Activated naive CD8-positive, alpha-beta T cell treated with anti-CD3 and anti-CD28 coated beads, Interleukin-2, amount 50 U/mL, for 16 hours (primary cell): ENCODE results near the gene LHFPL6.
"Not testable (repeated sequence)": the region's sequence is repeated elsewhere in the genome, so short reads cannot be mapped to it uniquely, and the experiment has no call there.

Experiments
- DNase-seq: peaks from one replicate; pipeline ENCODE4 v3.0.0-alpha.2; 2020; ENCODE audit warnings: low read depth, low spot score

Gene LHFPL6

DNA sequence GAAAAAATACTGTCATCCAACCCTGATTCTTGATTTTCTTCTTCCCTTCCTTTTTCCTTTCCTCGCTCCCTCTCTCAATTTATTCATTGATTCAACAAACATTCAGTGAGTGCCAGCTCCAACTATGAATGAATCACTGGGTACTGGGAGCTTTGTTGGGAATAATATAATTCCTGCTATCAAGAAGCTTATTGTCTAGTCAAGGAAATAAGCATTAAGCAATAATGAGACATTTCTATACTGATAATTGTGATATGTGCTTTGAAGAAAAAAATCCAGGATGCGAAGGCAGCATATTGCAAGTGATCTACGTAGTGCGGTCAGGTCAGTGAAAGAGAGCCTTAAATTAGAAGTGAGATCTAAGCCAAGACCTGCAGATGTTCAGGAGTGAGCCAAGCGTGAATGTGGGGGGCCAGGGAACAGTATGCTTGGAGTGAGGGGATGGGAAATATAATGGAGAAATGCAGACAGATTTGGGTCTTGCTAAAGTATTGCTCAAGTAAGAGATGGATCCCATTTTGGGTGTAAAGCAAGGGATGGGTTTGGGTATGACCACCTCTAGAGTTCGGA lies 253.5 kb downstream of the LHFPL6 start:
- DNase-seq = no peak

DNA sequence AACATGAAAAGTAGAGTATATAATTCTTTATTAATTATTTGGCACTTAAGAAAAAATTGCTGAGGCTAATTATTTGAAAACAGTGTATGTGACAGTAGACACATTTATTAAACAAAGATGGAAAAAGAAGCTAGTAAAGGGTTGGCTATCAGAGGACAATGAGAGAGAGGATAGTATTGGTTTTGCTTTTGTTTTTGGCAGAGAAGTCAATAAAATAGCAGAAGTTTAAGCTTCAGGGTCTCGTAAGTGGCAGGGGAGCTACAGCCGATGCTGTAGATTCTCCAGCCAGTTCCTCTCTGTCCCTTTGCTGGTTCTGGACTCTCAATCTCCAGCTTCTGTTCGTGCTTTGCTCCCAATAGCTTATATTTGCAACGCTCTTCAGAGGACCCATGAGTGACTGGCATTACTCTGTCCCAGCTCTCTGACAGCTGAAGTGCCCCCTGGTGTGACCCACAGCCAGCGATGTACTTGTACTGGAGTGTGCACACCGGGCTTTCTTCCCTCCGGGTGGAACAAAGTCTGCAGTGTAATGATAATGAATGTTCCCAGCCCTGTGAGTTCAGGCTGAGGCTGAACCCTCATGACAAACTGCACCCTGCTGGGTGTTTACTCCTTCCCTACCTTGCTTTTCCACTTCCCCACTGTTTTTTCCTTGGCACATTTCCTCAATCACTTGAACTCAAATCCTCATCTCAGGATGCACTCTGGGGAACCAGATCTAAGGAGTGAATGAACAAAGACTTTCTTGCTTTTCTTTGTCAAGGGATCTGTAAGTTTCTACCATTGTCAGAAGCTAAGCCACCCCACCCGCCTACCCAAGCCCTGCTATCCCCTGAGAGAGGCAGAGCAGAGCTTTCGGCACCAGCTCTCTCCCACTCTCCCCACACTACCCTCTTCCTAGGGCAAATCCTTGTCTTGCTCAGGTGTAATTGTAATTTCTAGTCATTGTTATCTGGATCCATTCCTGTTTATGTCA lies 254.8 kb downstream of the LHFPL6 start:
- no peak for DNase-seq

DNA sequence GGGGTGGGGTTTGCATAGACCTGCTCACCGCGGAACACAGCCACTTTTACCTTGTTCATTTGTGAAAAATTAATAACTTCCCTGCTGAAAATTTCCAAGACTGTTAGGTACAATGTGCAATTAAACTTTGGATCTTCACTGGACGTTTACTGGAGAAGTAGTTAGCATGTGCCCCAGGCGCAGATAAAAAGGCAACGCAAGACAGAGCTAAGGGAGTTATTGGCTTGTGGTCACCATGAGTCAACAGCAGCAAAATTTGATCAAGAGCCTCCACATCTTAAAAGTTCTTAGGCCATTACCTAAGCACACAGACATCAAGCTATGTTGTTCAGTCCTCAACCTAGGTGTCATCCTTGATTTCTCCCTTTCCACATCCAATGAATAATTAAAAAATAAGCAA lies 257.0 kb downstream of the LHFPL6 start:
- no peak for DNase-seq

DNA sequence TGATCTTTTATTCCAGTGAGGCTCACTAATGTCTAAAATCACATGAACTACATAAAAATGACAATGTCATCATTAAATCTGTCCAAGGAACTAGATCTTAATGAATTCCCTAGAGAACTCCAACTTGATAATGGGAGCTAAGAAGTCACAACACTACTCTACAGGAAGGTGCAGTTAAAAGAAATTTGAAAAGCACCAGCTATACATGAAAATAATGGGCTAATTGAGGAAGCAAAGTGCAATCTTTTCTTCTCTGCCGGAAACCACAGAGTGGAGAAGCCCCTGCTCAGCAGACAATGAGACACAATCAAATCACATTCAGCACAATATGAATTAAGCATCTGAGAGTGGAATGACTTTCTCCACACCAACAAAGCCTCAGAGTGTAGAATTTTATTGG lies 261.7 kb downstream of the LHFPL6 start:
- DNase-seq = no peak

DNA sequence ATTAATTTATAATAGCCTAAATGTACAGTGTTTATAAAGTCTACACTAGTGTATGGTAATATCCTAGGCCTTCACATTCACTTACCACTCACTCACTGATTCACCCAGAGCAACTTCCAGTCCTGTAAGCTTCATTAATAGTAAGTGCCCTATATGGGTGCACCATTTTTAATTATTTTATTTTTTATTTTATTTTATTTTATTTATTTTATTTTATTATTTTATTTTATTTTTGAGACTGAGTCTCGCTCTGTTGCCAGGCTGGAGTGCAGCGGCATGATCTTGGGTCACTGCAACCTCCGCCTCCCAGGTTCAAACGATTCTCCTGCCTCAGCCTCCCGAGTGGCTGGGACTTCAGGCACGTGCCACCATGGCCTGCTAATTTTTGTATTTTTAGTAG lies 264.9 kb downstream of the LHFPL6 start:
- DNase-seq = not testable (repeated sequence)

DNA sequence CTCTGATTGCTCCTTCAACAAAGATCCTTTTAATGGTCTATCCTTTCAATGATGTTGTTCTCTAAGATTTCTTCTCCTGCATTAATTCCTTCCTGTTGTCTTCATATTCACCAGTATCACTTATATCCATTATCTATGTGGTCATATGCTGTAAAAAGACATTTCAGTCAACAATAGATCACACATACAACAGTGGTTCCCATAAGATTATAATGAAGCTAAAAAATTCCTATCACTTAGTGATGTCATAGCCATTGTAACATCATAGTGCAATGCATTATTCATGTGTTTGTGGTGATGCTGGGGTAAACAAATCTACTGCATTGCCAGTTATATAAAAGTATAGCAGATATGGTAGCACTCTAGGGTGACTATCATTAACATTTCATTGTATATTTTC lies 266.1 kb downstream of the LHFPL6 start:
- no peak for DNase-seq

DNA sequence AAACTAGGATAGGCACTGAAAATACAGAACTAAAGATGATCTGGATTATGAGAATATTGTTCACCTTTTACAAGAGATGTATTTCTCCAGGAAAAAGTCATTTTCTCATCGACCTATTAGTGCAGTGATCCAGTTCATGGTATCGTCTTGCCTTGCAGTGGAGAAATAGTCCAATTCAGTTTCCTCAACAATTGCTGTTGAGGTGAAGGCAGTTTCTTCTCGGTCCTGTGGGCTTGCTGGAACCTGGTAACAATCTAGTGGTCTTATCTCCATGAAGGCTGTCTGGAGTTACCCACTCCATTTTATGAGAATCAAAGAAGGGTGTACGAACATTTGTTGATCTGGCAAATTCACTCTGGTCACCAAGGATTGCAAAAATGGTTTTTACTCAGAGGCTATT lies 266.8 kb downstream of the LHFPL6 start:
- DNase-seq = no peak

DNA sequence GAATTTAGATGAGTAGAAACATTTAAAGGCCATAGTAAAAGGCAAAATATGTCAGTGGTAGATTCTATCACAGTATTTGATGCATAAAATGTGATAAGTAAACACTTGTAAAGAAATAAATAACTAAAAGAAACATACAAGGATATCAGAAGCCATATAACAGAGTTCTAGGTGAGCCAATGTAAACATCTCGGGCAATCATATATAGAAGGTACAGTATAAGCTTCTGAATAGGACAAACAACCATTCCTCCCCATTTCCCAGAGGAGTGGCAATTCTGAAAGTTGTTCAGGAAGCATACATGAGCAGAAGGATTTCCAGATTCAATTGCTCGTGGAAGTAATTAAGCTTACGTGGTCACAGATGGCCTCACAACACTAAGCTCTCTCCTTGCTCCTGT lies 267.3 kb downstream of the LHFPL6 start:
- no peak for DNase-seq

DNA sequence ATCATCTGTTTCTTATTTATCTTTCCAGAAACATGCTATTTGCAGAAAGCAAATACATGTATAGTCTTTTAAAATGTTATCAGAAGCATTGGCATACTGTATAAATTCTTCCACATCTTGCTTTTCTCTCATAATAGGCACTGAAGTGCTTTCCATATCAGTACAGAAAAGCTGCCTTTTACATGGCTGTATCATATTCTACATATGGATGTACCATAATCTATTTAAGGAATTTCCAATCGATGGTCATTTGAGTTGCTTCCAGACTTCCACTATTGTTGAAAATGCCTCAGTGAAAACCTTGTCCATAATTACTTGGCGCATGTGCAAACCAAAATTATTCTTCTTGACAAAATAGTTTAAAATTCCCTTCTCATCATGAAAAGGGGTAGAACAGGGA lies 272.5 kb downstream of the LHFPL6 start:
- no peak for DNase-seq

DNA sequence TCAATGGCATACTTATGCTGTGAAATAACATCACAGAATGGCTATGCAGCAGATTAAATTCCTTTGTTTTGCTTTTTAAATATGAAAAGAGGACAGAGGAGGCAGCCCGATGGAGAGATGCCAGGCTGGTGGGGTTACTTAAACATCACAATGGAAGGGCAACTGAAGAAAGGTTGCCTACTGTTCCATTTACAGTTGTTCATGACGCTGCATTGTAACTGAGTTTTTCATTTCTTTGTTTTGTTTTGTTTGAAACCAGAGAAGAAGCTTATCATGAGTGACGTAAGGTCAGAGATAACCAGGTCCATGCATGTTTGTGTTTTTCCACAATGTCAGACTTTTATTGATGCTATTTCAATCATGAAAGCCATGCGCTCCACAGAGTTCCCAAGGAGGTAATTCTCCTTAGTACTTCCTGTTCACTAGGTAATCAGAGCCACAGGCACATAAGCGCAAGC lies 273.8 kb downstream of the LHFPL6 start:
- DNase-seq = no peak

DNA sequence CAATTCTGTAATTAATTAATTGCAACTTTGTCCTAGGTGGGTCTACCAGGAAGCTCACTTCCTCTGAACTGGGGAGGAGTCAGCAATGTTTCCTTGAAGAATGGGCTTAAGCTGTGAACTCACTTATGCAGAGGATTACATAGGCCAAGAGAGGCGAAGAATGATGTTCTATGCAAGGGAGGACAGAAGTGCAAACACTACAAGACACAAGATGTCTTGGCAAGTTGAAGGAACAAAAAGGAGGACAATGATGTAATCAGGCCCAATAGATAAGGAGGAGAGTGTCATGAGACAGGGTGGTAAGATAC lies 275.9 kb downstream of the LHFPL6 start:
- no peak for DNase-seq

DNA sequence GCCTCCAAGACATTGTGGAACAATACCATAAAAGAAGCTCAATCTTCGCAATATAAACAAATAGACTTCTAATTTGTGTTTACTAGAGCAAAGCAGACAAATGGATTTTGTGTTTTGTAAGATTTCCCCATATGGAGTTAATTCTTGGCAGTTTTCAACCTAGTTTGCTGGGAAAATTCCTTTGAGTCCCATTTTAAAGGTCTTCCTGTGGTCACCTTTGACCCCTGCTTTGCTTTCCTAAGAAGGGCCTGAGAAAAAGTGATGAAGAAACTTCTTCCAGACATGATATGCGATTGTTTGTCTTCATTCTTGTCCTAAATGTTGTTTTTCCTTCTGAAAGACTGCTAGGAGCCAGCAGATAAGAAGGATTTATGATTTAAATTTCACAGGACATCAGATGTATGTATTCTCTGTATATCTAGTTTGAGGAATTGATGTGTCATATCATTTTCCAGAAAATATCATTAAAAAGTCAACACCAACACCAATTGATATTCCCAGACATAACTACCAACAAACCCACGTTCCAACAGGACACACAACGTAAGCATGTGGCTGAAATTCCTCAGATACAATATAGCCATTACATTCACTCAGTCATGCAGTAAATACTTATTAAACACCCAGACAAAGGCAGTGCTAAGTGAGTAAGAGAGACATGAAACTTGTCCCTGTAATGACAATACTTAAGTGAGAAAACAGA lies 276.4 kb downstream of the LHFPL6 start:
- no peak for DNase-seq

DNA sequence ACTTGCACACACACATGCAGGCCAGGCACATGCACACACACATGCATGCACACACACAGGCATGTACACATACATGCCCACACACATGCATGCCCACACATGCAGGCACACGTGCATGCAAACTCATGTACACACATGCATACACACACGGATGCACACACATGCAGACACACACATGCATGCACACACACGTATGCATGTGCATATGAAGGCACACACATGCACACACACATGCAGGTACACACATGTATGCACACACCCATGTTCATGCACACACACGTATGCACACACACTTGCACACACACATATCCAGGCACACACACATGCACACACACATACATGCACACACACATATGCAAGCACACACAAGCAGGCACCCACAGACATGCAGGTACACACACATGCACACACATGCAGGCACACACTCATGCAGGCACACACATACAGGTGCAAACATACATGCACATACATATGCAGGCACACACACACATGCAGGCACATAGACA lies 278.1 kb downstream of the LHFPL6 start:
- DNase-seq = no peak

DNA sequence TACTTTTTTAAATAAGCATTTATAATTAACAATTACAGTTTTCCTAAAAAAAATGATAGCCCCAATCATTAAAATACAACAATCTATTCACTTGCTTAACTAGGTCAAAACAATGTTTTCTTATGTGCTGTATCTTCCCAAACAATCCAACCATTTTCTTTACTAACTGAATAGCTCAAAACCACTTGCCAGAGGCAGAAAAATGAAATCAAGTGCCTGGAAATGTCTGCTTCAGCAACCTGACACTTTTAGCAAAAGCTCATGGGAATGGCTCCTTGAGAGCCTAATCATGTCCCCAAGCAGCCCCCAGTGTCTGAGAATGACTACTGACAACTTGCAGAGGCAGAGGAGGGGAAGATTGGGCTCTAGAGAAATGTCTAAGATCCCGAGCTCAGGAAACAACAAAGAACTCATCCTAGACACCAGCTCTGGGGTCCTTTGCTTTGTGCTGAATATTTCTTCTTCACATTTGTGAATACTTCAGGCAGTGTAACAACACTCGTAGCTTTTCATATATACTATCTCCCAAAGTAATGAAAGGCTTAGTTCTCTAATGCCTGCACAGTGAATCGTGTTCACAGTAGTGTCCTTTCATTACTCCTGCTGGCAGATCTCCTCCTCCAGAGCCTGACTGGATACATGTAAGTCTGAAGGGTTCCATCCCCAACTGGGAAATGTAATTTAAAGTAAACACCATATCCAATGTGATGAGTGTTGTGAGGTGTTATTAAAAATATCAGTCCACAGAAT lies 280.0 kb downstream of the LHFPL6 start:
- DNase-seq = no peak

DNA sequence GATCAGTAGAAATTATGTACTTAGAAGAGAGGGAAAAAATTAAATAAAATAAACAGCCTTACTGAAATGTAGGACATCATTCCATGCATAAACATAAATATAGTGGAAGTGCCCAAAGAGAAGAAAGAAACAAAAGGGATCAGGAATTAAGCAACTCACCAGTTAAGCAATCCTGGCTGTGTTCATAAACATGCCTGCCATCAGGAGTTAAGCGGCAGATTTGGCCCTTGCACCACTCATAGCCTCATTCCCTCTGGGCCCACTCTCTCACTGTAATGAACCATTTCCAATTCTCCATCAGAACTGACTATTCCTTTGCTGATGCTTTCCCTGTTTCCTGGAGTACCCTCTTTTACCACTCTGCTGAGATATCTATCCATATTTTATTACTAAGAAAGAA lies 281.4 kb downstream of the LHFPL6 start:
- no peak for DNase-seq

DNA sequence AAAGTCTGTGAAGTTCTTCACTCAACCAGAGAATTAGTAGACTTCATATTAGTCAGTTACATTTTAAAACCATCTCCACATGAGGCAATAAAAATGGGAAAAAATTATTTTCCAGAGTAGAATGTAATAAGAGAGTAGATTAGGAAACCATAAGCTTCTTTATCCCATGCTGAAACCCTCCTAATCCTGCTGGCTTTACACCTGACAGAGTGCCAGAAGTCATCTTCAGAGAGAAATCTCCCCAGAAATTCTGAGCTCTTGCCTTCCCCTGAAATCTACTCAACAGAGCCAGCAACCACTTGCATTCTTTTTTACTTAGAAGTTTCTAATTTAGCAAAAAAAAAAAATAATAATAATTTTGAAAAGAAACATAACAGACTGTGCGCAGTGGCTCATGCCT lies 284.8 kb downstream of the LHFPL6 start:
- DNase-seq = no peak

DNA sequence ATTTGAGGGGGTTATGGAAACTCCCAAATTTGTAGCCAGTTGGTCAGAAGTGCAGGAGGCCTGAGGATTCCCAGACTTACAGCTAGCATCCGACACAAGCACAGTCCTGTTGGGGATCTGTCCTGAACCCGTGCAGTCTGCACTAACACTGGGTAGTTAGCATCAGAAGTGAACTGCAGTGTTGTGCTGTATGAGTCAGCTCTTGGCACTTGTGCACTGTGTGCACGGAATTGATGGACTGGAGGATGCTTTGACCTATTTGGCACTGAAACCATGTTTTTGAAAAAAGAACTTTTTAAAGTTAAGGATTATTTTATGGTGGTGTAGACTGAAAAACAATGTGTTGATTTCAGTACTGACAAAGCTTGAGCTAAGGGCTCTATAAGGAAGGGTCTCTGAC lies 285.7 kb downstream of the LHFPL6 start:
- DNase-seq = no peak

DNA sequence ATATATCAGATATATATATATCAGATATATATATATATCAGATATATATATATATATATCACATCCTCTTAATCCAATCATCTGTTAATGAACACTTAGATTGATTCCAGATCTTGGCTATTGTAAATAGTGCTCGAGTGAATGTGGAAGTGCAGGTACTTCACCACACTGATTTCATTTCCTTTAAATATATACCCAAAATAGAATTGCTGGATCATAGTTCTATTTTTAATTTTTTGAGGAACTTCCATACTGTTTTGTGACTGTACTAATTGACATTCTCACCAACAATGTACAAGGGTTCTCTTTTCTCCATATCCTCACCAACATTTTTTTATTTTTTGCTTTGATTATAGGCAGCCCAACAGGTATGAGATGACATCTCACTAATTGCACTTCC lies 287.2 kb downstream of the LHFPL6 start:
- DNase-seq = no peak

DNA sequence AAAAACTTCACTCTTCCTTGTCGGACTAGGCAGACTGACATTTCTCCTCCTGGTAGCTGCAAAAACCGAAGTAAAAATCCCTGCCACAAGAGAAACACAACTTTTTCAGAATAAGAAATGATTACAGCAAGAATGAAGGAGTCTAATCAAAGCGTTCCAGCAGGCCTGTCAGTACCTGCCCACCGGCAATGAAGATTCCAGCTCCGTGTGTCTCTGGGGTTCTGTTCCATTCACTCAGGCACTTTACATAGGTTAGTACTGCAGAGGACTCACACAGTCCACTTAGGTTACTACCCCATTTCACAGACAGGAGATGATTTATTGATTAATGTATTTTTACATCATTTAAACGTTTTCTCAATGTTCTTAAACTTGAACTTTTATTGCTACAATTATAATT lies 289.3 kb downstream of the LHFPL6 start:
- DNase-seq = no peak

DNA sequence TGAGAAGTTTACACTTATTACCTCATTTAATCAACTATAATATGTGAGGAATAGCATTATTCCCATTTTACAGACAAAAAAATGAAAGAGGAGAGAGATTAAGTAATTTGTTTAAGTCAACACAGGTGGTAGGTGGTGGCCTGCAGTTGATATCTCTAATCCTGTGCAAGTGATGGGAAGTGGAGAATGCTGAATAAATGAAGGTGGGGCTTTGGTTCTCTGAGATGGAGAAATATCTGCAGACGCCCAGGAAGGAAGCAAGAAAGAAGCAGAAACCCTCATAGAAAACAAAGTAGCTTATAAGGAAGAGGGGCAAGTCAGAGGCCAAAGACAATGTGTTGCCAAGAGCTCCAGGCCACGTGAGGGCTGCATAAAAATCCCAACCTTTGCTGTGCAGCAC lies 290.4 kb downstream of the LHFPL6 start:
- DNase-seq = no peak

DNA sequence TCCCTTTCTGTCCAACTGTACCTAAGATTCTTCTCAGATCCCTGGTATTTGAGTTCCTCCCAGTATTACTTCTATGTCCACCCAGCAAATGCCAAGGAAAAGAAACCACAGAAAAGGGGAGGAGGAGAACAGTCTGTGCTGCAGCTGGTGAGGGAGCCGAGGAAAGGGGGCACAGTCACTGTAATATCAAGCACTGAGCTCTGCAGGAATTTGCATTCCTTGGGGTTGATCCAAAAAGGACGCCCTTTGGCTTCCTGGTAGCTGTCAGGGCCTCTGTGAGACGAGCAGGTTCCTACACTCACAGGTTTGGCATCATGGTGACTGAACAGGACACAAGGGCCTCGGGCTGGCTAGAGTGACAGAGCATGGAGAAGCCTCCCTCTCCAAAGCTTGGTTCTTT lies 291.4 kb downstream of the LHFPL6 start:
- no peak for DNase-seq

DNA sequence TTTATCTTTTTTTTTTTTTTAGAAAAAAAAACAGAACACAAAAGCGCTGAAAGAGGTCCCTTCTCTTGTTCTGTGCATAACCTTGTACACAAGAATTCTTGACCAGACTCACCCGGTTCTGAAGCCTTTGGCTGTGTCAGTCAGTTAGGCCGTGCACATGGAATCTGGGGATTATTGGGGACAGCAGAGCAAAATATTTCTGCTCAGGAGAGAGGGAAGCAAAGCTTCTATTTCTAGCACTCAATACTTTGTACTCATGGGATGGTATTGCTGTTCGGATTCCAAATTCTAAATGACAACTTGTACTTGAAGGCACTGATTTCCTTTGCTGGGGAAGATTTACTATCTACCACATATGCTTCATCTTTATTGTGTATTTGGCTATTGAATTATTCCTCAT lies 292.0 kb downstream of the LHFPL6 start:
- no peak for DNase-seq
